GM18511 (cell line): ENCODE results near the gene TACR2.

Source experiments
- ATAC-seq: cut with Tn5 transposase; IDR thresholded peaks from one replicate; pipeline ENCODE4 v1.9.1; 2021; ENCODE audit warnings: mild to moderate bottlenecking, moderate library complexity; ENCODE audit not compliant: unreplicated experiment

TACR2 gene

GRCh38 chr10:69421611-69422308 is 5.0 kb upstream of the TACR2 start:
- no peak for ATAC-seq

- ATAC-seq = no peak
Measured at GRCh38 chr10:69419744-69420126, 3.0 kb upstream of the TACR2 start.

- ATAC-seq = no peak
Measured at GRCh38 chr10:69419096-69419743, 2.5 kb upstream of the TACR2 start.

GRCh38 chr10:69418052-69418752 is 1.5 kb upstream of the TACR2 start:
- no peak for ATAC-seq

DNA sequence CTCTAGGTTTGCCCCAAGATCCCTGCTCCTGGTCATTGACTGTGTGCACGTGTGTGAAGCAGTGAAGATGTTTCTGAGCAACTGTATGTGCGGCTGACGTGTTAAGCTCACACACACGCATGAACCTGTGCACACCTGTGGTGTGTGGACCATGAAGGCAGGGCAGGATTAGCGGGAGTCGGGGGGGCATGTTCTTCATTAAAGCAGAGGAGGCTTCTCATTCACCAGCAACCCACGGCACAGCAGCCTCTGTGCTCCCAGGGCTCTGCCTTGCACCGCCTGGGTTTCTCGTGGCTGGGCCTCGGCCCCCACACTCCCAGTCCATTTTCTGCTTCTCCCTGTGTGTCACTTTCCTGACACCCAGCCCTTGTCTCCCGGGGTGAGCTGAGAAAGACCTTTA is 824 bp upstream of the TACR2 start:
- ATAC-seq = no peak

DNA sequence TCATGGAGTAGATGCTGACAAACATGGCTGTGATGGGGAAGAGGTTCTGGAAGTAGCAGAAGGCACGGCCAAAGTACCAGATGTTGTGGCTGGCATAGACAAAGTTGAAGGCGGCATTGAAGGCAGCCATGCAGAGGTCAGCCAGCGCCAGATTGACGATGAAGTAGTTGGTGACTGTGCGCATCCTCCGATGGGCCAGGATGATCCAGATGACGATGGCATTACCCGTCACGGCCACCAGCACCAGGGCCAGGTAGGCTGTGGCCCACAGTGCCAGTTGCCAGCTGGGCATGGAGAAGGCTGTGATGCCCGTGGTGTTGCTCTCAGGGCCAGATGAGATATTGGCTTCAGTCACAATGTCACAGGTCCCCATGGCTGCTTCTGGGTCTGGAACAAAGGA is 767 bp downstream of the TACR2 start:
- no peak for ATAC-seq

GRCh38 chr10:69415049-69415448 is 1.7 kb downstream of the TACR2 start:
- ATAC-seq = no peak

DNA sequence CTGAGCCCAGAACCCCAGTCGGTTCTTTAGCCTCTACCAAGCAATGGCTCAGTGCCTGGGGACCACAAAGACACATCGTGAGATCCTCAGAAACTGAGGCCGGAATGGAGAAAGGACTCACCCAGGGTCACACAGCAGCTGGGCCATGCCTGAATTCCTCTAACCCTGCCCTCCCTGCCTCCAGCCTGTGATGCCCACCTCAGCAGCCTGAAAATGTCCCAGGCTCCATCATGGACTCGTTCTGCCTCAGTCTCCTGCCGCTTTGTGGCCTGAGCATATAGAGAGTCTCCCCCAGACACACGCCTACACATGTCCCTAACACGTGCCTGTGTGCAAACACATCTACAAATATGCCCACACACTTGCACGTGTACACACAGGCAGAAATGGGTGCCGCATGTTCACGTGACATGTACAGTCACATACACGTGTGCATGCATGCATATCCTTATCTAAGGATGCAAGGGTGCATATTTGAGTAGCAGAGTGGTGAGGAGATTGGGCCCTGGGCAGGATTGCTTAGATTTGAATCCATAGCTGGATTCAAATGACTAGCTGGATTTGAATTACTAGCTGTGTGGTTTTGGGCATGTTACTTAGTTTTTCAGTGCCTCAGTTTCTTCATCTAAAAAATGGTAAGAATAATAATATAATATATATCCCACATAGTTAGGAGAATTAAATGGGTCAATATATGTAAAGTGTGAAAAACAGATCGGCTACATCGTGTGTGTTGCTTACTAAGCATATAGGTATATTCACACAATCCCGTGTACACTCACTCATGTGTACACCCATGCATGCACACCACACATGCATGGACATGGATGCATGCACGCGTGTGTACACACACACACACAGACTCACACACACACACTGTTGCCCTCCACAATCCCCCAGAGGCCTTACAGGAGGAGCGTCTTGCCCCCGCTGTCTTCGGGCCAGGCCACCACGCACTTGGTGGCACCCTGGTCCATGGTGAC is 2.4 kb downstream of the TACR2 start:
- ATAC-seq = no peak

DNA sequence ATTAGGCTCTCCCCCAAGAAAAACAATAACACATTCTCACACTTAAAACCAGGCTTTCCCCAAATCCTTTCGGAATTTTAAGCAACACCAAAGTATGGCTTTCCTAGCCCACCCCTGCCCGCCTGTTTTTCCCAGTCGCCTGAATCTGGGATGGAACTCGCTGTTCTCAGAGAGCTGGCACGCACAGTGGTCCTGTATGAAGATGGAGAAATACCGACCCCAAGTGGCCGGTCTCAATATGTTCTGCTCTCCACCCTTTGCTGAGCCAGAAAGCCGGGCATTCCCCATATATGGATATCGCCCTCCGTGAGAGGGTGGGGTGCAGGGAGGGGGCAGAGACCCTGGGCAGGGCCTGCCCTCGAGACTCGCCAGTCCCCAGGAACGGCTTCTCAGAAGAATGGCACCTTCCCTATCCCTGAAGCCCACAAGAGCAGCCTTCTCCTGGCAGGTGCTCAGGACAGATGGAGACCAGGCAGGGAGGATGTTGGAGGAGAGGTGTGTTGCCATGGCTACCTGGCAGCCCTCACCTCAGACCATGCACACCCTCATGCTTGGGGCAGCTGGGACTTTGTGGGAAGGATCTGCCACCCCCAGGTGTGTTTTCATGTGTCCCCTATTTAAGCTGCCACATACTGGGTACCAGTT is 3.4 kb downstream of the TACR2 start:
- no peak for ATAC-seq

GRCh38 chr10:69412232-69412790 is 4.4 kb downstream of the TACR2 start:
- no peak for ATAC-seq

GRCh38 chr10:69411476-69411875 is 5.2 kb downstream of the TACR2 start:
- no peak for ATAC-seq

DNA sequence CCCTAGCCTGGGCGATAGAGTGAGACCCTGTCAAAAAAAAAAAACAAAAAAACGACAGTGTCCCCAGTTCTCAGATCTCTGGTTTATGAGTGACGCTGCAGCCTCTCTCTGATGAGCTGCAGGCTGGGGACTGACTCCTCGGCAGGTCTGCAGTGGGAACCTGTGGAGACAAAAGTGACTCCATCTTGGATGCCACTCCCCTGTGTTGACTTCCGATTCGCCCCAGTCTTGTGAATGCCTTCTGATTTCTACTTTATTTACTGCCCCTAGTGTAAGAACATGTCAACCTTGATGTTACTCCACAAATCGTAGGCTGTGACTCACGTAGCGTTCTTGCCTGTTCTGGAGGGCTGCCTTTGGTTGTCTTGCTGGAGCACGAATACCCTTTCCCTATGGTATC is 6.2 kb downstream of the TACR2 start:
- ATAC-seq = no peak

DNA sequence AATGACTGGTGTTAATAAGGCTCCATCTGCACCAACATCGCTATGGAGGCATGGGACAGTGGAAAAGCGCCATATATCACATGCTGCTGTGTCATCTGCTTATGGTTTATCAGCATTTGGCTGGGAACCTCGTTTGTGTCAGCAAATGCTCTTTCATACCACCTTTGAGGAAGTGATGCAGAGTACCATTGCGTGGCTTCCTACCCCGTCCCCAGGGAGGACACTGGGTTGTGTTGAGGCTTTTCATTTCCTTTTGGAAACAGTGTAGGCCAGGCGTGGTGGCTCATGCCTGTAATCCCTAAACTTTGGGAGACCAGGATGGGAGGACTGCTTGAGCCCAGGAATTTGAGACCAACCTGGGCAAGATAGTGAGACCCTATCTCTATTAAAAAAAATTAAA is 6.8 kb downstream of the TACR2 start:
- ATAC-seq = peak; percentile 34

DNA sequence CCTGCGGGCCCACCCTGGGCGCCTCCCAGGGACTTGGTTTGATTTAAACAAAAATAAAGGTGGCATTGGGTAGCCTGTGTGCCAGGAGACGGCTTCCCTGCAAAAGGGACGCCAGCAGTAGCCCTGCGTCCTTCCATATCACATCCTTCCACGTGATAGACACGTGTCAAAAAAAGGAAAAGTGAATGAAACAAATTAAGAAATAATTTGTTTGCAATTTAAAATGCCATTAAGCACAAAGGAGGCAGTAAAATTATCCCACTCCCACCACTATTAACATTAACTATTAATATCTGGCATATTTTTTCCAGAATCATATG is 7.6 kb downstream of the TACR2 start:
- no peak for ATAC-seq

DNA sequence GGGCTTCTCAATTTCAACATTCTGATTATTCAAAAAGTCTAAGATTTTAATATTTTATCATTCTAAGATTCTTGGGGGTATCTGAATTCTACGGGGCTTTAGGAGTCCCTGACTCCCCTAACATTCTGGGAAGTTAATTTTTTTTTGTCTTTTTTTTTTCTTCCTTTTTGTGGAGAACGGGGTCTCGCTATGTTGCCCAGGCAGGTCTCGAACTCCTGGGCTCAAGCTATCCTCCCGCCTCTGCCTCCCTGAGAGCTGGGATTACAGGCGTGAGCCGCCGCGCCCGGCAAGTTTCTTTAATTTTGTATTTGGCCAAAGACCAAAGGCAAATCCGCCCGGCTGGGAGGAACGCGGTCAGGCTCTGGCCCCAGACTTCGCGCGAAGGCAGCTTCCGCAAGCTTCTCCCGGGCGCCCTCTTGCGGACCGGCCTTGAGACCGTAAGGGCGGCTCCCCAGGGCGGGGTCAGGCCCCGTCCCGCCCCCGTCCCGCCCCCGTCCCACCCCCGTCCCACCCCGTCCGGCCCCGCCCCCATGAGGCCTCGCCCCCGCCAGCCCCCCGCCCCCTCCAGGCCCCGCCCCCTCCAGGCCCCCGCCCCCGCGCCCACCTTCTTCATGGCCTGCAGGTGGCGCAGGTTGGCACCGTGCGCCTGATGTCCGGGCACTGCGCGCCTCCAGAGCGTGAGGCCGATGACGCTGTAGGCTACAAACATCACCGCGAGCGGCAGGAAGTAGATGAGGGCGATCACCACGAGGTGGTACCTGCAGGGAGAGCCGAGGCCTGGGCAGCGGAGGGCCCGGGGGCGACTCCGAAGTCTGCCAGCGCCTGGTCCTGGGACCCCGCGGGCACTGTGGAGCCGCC is 8.2 kb downstream of the TACR2 start:
- peak; percentile 81 for ATAC-seq

DNA sequence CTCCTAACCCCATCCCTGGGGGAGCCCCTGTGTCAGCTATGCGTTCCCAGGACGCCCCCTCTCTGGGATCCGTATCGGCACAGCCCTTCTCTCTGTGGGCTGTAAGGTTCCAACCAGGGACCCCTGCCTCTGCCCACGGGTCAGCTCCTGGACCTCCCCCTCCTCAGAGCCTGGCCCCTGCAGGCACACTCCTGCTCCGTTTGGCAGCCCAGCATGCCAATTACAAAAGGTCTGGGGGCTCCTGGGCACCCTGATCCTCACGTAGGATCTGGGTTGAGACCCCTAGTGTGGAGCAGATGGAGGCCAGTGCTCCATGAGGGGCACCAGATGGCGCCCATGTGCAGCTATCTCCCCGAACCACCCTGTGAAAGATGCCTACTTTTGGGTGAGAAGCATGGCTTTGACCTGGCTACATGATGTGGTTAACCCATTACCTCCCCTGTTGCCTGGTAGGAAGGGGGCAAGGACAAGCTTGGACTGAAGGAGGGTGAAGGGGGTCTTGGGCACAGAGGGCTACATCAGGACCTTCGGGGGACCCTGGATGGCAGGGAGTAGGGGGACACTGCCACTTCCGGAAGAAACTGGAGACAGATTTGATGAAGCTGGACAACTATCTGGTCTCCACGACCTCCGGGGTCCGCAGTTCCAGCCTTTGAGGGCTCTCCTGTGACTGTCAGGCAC is 9.0 kb downstream of the TACR2 start:
- ATAC-seq = no peak

DNA sequence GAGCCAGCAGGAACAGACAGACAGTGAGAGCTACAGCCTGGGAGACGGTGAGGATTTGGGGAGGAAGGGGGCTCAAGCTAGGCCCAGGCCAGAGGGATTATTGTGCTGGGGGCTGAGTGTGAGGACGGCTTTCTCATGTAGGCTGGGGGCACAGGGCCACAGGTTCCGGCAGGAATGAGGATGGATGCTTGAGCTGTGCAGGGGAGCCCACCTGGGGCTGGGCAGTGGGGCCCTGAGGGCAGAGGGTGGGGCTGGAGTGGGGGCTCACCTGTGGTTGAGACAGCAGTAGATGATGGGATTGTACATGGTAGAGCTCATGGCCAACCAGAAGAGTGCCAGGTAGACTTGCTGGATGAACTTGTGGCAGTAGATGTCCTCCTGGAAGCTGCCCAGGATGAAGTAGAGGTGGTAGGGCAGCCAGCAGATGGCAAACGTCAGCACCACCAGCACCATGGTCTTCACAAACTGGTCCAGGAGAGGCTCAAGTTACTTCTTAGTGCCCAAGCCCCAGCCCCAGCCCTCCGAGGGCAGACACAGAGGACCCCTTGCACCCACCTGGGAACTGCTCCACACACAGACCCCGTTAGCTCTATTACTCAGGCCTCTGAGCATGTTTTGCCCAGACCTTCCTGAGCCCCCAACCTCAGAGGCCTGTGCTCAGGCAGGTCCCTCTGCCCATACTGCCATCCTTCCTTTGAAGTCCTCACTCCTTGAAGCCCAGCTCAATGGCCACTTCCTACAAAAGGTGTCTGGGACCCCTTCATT is 9.7 kb downstream of the TACR2 start:
- ATAC-seq = no peak

GRCh38 chr10:69406302-69406811 is 10.4 kb downstream of the TACR2 start:
- ATAC-seq = no peak
